HL-60 (cell line): ENCODE data around the gene CDH19.

Experiments
- DNase-seq, 2 experiments: peaks; one replicate each; pipeline ENCODE4 v3.0.0-alpha.2; 2010 to 2020; ENCODE audit warnings: low read depth in 1 of 2, low spot score in 1 of 2
- H3K27ac ChIP-seq: fragments of 250-450 bp; sonication (Bioruptor Pico); replicated peaks from 2 replicates; pipeline ENCODE4 v1.5.1; 2020; ENCODE audit warnings: mild to moderate bottlenecking, moderate library complexity
- H3K27me3 ChIP-seq: fragments of 250-450 bp; sonication (Bioruptor Pico); 2 replicates; pipeline ENCODE4 v1.5.1; 2021; ENCODE audit warnings: mild to moderate bottlenecking, moderate library complexity; ENCODE audit not compliant: insufficient read depth, poor library complexity, severe bottlenecking
- H3K4me3 ChIP-seq: replicated peaks from 2 replicates; pipeline ENCODE4 v1.5.1; 2011; ENCODE audit warnings: mild to moderate bottlenecking, control low read depth, low read length; ENCODE audit not compliant: insufficient read depth
- CTCF ChIP-seq: IDR thresholded peaks from one replicate; pipeline ENCODE4 v1.5.1; 2011; ENCODE audit warnings: low read length, control low read depth, inconsistent platforms; ENCODE audit not compliant: insufficient read depth
- GABPA ChIP-seq: IDR thresholded peaks from 2 replicates; pipeline ENCODE4 v1.6.1; 2012; ENCODE audit warnings: low read depth
- POLR2AphosphoS5 ChIP-seq: IDR thresholded peaks from 2 replicates; pipeline ENCODE4 v1.6.1; 2012; ENCODE audit warnings: low read depth
- REST ChIP-seq: IDR thresholded peaks from 2 replicates; pipeline ENCODE4 v1.6.1; 2012; ENCODE audit warnings: low read depth; ENCODE audit not compliant: insufficient replicate concordance
- SPI1 ChIP-seq: IDR thresholded peaks from 2 replicates; pipeline ENCODE4 v1.6.1; 2012; ENCODE audit warnings: low read depth, mild to moderate bottlenecking, borderline replicate concordance

Gene CDH19

GRCh38 chr18:66599190-66599589, 4.7 kb downstream of the CDH19 start:
- Histone ChIP-seq H3K4me3 (no peak overlapping the region), H3K27ac (no peak overlapping the region), H3K27me3 (no peaks in the 10 kb centered on the region)
- no peak for TF ChIP-seq REST
- no peak for TF ChIP-seq CTCF
- no peak for TF ChIP-seq POLR2AphosphoS5
- TF ChIP-seq SPI1: no peak
- TF ChIP-seq GABPA: no peak
- no peak for DNase-seq

- H3K27me3 ChIP-seq: no peaks in the 10 kb centered on the region
- TF ChIP-seq POLR2AphosphoS5 (no peak), GABPA (no peak), CTCF (no peak), SPI1 (no peak), REST (no peak)
- DNase-seq: no peak
- H3K27ac ChIP-seq: no peak overlapping the region
- H3K4me3 ChIP-seq: no peak overlapping the region
Observed at GRCh38 chr18:66587430-66587829, 16.5 kb downstream of the CDH19 start.

- no peak overlapping the region for H3K27ac ChIP-seq
- TF ChIP-seq GABPA (no peak), CTCF (no peak), POLR2AphosphoS5 (no peak), REST (no peak), SPI1 (no peak)
- H3K27me3 ChIP-seq: no peaks in the 10 kb centered on the region
- no peak overlapping the region for H3K4me3 ChIP-seq
- DNase-seq: no peak
Observed at GRCh38 chr18:66582211-66582610, 21.7 kb downstream of the CDH19 start.
